ENCODE measurements around the gene FAM83F.

The FAM83F gene

GRCh38 chr22:40065981-40066380 lies 71.2 kb downstream of the FAM83F start:
- DNase-seq (ENCODE audit: low read depth): no peak

DNA sequence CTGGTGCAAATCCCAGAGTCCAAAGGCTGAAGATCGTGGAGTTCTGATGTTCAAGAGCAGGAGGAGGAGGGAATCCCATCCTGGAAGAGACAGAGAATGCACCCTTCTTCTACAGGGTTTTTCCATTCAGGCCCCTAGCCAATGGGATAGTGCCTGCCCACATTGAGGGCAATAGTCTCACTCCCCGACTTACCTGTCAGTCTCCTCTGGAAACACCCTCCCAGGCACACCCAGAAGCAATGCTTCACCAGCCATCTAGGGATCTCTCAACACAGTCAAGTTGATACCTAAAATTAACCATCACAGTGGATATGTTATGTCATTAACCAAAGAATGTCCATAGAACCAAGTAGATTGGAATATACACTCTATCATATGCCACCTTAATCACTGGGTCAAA lies 72.9 kb downstream of the FAM83F start:
- DNase-seq (ENCODE audit: low read depth): no peak

- DNase-seq (ENCODE audit: low read depth): no peak
Observed at GRCh38 chr22:40070701-40071100, 75.9 kb downstream of the FAM83F start.

GRCh38 chr22:40071720-40072119 lies 77.0 kb downstream of the FAM83F start:
- DNase-seq (ENCODE audit: low read depth): no peak

DNA sequence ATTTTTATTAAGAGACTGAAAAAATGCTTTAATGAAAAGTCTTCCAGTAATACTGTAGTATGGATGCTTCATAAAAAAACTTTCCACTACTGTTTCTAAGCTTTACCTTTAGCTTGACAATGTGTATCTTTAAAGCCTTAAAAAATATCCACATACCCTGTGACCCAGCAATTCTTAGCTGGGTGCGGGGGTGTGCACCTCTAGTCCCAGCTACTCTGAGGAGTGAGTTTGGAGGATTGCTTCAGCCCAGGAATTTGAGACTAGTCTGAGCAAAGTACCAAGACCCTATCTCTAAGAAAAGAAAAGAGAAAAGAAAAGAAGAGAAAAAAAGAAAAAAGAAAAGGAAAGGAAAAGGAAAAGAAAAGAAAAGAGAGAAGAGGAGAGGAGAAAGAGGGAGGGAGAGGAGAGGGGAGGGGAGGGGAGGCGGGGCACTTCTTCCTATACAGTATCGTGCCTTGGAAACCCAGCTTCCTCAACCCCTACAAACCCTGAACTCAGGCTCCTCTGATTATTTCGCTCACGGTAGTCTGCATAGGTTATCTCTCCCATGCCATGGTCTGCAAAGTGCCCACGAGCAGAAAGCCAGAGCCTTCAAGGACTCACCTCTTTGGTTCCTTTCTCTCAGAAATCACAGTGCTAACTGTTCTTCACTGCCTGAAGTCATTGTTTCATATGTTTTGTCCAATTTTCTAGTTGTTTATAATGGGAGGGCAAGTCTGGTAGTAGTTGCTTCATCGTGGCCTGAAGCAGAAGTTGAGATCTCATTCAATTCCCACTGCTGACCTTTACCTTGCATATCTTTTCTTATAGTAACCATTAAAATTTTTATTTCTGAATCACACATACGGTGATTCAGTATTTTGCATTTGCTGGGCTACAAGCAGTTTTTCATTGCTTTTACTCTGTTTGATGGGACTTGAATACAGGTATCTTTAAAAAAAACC lies 82.2 kb downstream of the FAM83F start:
- DNase-seq (ENCODE audit: low read depth): no peak

DNA sequence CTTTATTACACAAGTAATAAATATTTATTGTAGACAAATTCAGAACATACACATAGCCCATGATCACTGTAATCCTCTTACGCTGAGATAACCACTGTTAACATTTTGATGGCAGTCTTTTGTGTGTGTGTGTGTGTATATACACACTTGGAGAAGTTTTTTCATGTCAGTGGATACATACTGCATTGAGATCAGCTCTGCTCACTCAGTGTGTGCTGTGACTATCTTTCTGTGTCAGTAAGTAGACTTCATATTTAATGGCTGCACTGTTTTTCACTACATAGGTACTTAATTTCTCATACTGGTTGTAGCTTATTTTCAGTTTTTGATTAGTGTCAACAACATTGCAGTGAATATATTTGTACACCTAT lies 82.9 kb downstream of the FAM83F start:
- DNase-seq (ENCODE audit: low read depth): no peak

GRCh38 chr22:40081662-40082061 lies 86.9 kb downstream of the FAM83F start:
- DNase-seq (ENCODE audit: low read depth): no peak

- no peak for DNase-seq (ENCODE audit: low read depth)
Observed at GRCh38 chr22:40082184-40082583, 87.4 kb downstream of the FAM83F start.

DNA sequence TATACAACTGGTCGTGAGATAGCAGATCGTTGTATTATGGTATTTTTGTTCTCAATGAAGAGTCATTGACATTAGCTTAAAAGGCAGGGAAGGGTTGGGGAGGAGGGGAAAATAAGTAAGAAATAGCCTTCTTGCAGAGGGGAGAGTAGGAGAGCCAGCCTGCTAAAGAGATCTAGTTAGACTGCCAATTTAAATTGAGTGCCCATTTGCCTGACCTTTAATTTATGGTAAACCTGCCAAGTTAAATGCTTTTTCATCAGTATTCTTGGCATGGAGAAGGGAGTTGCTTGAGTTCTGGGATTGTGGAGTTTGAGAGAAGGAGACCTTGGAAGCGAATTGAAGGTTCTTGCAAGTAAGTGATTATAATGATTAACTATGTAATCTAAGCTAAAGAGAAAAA lies 89.0 kb downstream of the FAM83F start:
- DNase-seq (ENCODE audit: low read depth): no peak

- no peak for DNase-seq (ENCODE audit: low read depth)
Observed at GRCh38 chr22:40084246-40084645, 89.5 kb downstream of the FAM83F start.

DNA sequence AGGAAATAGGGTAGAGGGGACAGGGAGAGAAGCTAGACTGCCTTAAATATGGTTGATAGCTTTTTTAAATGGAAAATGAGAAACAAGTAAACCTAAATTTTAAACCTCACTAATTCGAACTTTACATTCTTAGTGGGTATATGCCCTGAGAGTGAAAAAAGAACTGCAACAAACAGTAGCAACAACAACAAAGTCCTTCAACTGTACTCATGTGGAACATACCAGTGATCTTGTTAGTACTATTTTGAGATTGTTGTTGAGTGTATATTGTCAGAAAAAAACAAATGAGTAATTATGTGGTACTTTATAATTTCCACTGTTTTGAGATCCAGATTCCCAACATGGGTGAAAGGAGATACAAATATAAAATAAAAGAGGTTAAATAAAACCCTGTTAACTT lies 94.1 kb downstream of the FAM83F start:
- DNase-seq (ENCODE audit: low read depth): no peak
